ENCODE data around the gene LRP2.
A peak's percentile ranks its signal among the peaks of the same experiment; 100 is the strongest.
"Not testable (repeated sequence)": the region's sequence is repeated elsewhere in the genome, so short reads cannot be mapped to it uniquely, and the experiment has no call there.

The LRP2 gene

DNA sequence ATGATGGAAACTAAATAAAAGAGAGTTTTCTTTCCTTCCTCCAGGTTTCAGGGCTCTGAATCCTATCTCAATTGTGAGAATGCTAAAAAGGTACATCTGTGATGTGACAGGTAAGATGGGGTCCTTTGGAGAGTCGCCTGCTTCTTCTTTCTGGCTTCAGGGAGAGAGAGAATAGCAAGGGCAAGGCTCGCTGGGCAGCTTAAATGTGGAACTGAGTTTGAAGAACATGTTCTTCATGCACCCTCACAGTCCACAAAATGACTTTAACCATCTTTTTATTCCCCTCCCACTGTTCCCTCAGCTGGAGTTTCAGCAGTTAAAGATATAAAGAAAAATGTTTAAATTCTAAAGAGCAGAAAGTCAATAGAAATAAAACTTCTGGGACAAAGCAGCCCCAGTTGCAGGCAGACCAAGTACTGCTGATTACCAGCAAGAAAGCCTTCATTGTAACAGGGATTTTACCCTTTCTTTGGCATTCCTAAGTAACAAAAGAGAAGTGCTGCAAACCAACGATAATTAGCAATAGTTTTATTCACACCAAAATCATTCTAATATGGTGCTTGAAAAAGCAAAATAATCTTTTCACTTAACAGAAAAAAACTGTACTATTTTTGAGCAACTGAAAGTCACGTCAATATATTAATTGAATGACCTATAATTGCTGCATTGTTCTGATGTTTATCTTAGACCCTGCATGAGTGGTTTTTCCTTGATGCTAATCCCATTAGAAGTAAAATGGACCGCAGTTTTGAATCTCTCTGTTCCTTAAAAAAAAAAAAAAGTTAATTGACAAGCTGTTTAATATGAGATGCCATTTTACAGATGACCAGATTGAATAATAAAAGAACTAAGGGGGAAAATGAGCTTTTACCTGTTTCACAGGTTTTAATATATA is 61.5 kb downstream of the LRP2 start:
- no peak for DNase-seq

DNA sequence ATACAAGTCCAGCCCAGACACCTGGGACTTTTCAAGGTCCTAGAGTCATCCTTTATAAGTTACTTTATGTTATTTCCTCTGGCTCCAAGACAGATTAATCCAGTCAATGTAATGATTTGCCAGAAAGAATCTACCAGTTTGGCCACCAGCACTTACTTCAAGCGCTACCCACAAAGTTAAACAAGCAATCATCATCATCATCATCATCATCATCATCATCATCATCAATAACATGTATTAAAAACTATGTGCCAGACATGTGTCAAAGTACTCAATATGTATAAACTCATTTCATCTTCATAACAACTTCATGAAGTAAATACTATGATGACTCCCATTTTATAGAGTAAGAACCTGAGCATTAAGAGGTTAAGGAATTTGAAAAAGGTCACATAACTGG is 64.3 kb downstream of the LRP2 start:
- DNase-seq: no peak

DNA sequence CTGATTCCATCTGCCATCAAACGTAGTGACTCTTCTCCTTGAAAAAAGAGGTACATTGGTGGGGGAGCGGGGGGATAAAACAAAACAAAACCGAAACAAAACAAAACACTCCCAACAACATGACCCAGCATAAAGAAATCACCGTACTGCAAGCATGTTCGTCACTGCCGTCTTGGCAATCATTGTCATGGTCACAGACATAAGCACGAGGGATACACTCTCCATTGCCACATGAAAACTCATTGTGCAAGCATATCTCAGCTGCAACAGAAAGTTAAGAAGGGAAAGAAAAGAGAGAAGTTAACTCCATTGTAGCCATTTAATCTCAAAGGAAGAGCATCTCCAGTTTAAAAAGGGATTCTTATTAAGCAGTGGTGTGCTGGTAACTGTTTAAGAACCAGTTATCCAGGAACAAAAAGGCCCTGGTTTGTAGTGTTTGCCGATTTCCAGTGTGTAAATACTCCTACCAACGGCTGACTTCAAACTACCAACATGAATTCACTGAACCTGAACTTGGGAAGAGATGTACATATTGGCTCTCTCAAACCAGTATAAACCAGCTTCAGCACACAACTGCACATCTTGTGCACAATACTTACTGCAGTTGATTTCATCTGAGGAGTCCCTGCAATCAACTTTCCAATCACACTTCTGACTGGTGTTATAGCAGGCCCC is 68.2 kb downstream of the LRP2 start:
- DNase-seq: peak; percentile 50

DNA sequence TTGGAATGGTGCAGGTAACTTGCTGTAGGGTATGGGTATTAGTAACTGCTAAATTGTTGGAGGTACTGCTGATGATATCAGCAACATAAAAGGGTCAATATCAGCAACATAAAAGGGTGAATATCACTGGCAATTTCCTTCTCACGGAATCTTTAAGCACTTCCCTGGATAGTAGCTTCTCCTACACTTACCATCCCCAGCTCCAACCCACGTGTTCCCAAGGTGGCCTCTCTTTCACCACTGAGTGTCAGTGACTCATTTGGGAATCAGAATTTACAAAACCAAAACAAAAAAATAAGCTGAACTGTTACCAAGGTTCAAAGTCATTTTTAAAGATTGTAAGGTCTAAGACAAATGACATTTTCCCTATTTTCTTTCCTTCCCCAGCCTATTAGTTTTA is 70.8 kb downstream of the LRP2 start:
- no peak for DNase-seq

DNA sequence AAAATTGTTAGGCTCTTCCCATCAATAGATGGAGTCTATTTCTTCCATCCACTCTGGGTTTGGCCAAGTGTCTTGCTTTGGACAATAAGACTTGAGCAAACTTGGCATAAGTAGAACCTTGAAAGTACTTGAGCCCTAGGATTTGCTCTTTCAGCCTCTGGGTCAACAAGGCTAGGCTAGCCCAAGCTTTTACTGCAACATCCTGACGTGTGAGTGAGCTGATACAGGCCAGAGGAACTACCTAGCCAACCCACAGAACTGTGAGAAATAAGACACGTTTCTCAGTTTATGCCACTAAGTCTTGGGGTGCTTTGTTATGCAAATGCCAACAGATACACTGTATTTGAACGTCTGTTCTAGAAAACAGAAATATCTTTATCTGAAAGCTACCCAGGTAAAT is 71.9 kb downstream of the LRP2 start:
- DNase-seq: no peak

DNA sequence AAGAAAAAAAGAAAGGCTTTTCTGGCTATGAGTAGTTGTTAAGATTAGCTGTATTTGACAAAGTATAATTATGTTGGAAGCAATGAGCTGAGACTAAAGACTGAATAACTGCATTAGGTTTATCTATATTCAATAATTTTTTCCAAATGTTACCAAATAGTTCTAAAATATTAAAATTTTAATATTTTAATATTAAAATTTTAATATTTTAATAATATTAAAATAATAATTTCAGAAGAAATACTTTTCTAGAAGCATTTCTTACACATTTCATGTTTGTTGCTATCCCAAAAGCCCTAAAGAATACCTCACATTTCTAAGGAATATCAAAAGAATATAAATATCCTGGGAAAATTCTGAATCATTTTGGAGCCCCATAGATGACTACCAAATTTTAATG is 74.7 kb downstream of the LRP2 start:
- DNase-seq: no peak

DNA sequence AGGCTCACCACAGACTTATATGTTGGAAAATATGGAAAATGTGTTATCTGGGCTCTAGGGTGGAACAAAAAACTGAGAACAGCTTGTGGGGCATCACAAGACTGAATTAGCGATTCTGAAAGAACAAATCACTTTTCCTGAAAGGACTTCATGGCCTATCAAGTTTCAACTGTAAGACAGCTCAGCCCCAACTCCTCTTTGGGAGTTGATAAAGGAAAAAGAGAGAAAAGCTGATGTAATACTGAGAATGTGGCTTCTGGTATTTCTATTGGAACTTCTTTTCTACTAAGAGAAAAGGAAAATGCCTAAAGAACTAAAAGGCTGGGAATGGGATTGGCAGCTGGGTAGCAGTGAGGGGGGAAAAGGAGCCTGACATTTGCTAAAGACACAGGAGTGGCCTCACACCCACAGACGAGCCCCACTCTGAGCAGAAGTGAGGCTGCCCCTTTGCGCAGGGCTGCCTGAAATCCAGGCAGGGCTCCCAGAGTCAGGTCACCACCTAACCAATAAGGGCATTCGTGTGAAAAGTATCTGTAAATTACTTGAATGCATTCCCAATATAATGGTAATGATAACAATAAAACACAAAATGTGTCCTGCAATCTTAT is 75.6 kb downstream of the LRP2 start:
- DNase-seq: no peak

DNA sequence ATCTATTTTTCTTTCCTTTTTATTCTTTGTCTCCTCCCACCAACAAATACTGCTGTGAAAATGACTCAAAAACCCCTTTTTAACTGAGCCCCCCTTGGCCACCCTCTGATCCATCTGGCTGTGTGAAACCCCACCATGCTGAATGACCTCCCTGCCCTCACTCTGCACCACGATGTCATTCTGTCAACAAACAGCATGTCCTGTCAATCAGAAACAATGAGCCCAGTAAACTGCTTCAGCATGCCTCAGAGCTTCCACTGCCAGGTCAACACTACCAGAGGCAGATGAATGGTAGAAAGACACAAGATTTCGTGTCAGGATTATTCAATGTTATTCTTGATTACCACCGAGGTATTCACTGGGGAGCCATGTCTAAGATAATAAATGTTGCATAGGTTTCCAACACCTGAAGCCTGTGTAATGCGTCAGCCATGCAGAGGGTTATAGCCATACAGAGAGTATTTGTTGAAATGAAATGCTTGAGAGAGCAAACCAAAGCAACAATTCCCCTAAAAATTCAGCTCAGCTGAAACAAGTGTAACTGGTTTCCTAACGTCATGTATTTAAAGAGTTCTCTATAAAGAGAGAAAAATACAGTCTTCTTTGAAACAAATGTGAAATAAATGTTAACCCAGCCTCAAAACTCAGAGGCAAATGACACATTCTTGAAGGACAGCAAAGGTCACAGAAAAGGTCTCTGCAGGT is 76.7 kb downstream of the LRP2 start:
- no peak for DNase-seq

DNA sequence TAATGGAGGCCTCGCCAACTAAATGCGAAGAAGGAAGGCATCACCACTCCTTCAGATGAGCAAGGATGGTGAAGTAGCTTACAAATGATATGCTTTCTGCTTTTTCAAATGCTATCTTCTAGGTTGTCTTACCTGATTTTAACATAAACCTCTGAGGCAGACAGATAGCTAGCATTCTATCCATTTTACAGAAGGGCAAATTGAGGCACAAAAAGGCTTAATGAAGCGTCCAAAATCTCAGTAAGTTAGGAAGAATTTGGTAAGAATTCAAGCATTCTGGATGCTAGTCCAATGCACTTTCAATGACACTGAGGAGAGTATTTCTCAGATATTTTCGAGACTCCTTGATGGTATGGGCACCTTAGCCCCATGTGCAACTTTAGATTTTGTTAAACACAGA is 81.8 kb downstream of the LRP2 start:
- DNase-seq: no peak

DNA sequence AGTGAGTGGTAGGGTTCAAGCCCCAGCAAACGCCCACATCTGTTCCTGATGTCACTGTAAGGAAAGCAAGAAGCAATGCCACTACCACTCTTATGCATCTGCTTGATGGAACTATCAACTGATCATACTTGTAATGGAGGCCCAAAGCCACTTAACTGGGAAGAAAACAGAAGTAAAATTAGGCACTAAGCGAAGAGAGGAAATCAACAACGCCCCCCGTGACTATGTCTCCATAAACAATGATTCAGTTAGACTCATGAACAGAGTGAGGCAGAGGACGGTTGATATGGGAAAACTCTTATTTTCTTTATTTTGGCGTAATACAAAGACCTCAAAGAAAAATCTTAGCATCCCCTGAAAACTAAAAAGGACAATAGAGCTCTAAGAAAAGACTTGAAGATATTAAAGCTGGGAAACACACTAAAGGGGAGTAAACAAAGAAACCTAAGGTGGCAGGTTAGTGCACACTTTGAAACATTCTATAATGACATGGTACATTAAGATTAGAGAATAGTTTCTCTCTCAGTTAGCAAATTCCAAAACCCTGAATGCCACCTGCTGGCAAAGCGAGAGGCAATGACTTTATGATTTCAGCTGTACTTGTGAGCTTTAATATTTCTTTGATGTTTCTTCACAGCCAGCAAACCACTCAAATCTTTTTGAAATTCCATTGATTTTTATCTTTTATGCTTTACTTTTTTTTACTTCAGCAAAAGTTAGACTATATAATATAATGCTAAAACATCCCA is 86.5 kb downstream of the LRP2 start:
- no peak for DNase-seq

DNA sequence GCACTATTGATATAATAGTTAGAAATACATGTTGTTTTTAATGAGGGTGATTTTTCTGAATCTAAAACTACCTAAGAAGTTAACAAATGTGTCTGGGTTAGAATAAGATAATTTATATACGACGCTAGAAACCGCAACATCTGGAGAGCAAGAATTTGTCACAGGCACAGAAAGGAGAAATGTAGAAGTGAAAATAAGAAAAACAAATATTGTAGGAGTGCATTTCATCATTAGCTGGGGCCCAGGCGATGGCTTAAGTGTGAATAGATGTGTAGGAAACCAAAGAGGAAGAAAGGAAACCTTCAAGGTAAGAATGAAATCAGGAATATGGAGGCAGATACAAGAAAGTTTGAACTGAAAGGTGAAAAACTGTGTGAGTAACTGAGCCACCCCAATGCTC is 90.3 kb downstream of the LRP2 start:
- DNase-seq: no peak

DNA sequence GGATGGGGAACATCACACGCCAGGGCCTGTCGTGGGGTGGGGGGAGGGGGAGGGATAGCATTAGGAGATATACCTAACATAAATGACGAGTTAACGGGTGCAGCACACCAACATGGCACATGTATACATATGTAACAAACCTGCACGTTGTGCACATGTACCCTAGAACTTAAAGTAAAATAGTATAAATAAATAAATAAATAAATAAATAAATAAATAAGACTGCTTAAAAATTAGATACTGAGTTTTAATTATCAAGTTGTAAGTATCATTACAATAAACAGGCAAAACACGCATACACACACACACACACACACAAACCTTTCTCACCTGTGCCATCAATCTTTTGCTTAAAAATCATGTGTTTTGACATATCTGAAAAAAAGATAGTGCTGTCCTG is 91.8 kb downstream of the LRP2 start:
- DNase-seq: not testable (repeated sequence)

DNA sequence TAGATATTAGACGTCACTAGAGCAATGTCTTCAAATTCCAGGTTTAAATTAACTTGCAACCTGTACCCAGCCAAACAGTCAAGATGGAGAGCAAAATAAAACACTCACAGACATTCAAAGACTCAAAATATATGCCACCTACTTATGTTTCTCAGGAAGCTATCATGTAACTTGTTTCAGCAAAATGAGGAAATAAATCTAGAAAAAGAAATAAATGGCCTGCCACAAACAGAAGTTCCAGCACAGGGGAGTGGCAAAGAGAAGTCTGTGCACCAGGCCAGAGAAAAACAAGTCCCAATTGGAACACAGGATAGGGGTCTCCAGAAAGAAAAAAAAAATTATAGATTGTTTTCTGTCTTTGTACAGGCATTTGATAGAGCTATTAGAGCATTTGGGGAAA is 96.7 kb downstream of the LRP2 start:
- no peak for DNase-seq

DNA sequence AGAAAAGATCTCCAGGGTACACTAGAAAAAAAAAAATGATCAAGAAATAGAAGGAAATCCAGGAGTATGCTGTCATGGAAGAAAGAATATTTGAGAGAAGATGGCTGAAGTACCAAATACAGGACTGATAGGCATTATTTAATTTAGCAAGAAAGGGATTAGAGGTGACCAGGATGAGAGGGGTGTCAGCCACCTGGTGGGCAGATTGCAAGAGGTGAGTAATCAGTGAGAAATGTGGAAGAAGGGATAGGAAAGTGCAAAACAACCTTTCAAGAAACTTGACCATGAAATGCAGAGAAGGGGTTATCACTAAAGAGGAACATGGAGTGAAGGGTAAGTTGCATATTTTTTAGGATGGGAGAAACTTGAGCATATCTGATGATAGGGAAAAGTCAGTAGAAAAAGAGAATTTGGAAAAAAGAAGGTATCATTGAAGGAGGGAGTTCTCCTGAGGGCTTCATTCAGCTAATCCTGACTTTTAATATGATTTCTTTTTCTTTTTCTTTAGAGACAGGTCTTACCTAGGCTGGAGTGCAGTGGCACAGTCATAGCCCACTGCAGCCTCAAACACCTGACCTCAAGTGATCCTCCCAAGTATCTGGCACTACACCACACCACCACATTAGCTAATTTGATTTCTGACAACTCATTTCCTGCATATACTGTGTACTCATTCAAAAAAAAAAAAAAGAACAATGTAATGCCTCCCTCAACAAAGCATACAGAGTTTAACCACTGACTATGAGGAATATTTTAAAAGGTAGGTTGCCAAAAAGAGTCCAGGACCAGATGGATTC is 101.3 kb downstream of the LRP2 start:
- DNase-seq: no peak

DNA sequence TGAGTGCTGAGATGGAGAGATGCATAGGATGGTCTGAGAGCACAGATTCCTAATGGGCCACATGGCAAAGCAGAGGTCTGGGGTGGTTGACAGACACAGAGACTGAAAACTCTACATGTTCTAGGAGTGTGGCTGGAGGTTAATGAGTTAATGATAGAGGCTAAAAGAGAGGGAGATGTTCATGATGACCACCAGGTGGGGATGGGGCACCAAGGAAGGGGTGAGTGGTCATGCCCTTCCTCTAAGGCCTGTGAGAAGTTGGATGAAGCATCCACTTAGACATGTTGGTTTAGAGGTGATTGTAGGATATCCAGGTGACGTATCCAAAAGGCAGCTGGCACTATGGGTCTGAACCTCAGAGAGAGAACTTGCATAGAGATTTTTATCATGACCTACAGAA is 102.1 kb downstream of the LRP2 start:
- DNase-seq: no peak

DNA sequence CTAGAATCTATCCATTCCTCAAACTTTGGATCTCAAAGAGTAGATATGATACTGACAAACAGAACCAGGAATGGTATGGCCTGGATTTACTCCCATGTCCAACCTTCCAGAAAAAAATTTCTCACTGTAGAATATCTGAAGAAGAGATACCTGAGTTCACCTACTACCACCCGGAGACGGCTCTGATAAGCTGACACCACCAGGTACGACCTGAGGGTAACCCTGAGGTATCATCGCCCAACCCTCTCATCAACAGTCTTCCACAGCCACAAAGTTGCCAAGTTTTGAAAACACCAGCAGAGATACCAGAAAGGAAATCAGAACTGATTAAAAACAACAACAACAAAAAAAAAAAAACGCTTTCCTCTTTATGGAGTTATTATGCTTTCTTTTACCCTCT is 102.9 kb downstream of the LRP2 start:
- DNase-seq: no peak

DNA sequence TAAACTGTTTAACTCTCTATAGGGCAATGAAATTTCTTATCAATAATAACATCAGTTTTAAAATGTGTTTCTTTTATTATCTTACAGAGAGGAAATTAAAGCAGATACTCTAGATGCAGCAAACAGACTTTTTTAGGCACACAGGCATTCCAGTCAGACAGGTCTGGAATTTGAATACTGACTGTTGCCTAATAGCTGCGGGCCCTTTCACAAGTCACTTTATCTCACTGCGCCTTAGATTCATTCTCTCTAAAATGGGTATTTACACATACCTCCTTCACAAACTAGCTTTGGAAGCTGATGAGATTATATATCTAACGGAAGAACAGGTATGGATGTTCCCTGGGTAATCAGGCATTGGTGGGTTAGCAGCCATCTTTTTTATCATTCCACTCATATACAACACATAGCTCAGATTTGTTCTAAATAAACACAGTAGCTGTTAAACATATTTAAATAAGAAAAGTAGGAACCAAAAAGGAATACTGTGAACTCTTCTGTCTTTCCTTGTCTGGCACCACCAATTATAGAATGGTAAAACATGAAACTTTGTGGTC is 104.2 kb downstream of the LRP2 start:
- DNase-seq: no peak

DNA sequence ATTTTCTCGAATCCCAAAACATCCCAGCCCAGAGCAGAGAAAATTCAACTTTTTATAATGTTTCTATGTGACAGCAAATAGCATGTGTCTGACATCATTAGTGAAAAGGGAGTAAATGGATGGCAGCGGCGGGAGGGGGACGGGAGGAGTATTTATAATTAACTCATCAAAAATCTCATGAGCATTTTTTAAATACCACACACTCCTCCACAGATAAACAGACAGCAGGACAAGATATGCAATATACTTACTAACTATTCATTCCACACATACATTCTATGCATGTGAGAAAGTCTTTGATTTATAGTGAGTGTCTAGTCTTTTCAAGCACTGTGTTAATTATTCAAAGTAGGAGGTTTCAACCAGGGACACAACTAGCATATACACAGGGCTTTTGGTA is 107.6 kb downstream of the LRP2 start:
- DNase-seq: no peak

DNA sequence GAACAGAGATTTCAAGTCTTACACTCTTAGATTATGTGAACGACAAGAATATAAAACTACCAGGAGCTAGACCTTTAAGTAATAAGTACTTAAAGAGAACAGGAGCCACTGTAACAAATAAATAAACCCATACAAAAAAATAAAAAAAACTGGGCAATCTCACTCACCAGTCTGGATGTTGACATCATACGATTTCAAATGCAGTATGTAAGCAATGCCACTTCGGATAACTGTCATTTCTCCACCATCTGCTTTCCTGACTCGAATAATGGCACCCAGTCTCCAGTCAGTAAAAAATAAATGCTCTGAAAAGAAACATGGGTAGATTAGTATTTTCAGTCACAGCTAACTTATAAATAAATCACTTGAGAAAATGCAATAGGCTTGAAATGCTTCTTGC is 115.1 kb downstream of the LRP2 start:
- no peak for DNase-seq

DNA sequence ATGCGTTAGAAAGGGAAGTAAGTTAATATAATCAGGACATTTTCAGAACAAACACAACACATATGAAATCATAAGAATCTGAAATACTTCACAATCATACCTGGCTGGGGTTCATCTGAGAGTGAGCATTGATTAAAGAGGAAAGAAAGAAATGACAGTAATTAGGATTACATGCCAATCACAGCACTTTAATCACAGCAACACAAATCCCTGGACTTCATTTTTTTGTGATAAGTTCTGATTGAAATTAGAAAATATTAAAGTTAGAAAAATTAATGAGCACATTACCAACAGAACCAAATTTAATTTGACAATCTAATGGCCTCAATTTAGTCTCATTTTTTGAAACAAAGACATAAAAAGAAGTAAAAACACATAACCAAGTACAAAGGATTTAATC is 121.9 kb downstream of the LRP2 start:
- DNase-seq: no peak

DNA sequence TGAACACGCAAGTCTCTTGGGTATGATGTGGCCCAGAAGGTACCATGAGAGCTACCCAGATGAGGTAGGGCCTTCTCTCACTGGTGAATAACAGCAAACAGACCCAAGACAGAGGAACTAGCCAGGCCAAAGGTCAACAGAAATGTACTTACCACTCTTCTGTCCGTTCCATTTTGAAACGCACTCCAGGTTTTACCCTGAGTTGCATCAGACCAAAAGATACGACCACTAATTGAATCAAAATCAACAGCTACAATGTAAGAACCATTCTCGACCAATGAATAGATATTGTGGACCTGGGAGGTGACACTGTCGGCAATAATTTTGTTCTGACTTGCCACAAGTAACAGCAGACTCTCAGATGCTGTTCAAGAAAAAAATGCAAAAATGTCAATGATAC is 124.4 kb downstream of the LRP2 start:
- no peak for DNase-seq

DNA sequence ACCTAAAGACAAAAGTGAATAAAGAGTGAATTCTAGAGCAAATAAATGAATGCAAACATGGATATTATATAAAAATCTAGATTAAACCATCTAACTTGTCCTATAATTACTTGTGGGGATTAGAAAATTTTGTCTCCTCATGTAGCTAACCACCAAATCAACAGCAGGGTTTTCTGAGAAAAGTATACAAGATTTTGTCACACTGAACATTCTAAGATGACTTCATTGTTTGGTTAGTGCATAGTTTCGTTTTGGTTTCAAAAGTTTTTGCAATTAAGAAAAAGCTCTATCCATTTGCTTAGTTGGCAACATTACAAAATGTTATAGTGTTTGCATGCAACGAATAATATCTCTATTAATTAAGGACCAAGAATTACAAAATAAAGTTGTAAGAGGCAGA is 125.0 kb downstream of the LRP2 start:
- no peak for DNase-seq

Measured in NCI-H187 treated with DMSO at 0.1 percent for 48 hours (cell line).